Measurements from ENCODE around the gene FANCL.
"Not testable (repeated sequence)": the region's sequence is repeated elsewhere in the genome, so short reads cannot be mapped to it uniquely, and the experiment has no call there.

FANCL gene

DNA sequence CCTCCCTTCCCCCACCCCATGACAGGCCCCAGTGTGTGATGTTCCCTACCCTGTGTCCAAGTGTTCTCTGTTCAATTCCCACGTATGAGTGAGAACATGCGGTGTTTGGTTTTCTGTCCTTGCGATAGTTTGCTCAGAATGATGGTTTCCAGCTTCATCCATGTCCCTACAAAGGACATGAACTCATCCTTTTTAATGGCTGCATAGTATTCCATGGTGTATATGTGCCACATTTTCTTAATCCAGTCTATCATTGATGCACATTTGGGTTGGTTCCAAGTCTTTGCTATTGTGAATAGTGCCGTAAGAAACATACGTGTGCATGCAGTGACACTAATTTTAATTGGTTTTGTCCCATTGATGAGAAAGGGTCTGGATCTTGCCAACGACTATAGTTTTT is 95.4 kb downstream of the FANCL start:
- not testable (repeated sequence) for DNase-seq (ENCODE audit: low read depth)

DNA sequence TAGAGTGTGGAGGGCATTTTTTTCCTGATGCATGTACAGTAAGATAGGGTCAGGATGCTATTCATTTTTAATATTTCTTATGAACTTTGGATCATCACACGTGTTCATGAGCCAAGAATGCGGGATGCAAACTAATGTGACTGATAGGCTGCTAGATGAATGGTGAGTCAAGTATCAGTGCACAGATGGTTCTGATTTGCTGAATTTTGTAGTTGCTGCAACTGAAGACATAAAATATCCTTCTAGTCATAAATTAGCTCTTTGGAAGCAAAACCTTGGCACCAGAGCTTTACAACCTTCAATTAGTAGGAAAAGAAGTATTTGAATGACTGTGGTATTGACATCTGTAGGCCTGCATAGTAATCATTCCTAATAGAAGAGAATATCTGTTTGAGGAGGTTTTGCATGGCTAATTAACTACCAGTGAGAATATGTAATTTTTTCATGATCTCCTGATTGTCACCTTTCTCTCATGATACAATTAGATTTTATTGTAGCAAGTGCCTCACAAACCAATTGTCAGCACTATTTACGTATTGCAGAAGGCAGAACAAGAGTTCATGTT is 100.5 kb downstream of the FANCL start:
- DNase-seq (ENCODE audit: low read depth), result no peak

DNA sequence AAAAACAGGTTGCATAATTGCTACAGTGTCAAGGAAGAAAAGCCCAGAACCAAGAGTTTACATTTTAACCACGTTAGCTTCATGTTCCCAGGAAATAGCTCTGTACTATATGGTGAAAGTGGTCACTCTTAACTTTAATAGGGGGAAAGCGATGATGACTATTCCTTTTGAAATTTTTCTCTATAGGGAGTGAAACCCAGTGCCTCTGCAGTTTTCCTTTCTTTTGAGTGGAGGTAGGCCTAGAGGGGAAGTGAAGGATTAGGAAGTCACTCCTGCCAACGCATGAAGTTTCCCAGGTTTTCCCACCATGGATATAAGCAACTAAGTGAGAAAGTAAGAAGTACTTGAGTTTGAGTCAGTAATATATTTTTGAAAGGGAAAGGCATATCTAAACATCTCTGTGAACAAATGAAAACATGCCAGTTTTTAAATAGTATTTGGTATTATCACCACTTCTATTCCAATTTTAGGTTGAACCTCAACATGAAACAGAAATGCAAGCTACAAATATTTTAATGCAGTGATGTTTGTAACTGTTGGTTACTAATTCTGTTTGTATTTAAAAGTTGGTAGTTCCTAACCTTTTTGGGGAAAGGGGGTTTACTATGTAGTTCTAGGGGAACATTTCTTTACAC is 102.6 kb downstream of the FANCL start:
- DNase-seq (ENCODE audit: low read depth), result peak; percentile 19

DNA sequence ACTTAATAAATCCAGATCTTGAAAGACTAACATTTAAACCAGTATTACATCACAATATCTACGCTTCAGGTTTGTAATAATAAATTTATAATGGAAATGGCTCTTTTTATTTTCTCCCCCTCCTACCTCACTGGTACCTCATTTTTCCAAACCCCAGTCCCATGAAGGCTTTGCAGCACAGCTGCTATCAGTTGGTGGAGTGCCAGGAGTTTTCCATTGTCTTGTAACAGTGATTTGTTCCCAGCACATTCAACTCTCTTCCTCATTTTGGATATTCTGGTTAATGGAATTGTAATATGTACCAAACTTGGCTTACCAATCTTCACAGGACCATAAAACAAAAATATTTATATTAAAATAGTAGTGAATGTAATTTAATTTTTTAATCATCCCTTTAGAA is 103.3 kb downstream of the FANCL start:
- DNase-seq (ENCODE audit: low read depth), result peak; percentile 24

DNA sequence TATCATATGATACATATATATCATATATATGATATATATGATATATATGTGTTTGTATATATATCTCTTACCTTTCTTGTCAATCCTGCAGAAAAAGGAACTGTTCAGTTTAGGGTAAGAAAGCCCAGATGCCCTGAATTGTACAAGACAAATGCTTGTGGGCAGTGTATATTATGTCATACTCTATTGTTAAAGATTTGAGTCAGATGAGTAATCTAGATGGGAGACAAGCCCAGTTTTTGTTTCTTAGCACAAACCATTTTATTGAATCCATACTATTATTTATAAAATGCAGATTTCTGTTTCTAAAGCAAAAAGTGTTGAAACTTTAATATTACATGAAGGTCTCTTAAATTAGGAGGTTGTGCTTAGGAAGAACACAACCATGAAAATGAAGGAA is 103.9 kb downstream of the FANCL start:
- DNase-seq (ENCODE audit: low read depth), result peak; percentile 82

DNA sequence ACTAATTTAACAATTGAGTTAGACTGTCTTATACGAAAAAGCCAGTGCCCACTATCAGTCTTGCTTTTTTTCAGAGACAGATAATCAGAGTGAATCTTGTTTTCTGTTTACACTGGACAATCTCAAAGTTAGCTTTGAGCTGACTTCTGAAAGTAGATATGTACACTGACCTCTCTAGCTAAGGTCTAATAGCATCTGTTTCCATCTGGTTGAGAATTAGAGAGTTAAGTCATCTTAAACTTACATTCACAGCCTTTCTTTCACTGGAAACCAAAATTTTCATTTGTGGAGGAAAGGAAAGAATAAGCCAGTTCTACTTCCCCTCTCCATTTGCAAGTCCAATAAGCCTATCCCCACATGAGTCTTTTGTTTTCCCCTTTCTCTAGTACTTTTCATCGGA is 105.3 kb downstream of the FANCL start:
- no peak for DNase-seq (ENCODE audit: low read depth)

DNA sequence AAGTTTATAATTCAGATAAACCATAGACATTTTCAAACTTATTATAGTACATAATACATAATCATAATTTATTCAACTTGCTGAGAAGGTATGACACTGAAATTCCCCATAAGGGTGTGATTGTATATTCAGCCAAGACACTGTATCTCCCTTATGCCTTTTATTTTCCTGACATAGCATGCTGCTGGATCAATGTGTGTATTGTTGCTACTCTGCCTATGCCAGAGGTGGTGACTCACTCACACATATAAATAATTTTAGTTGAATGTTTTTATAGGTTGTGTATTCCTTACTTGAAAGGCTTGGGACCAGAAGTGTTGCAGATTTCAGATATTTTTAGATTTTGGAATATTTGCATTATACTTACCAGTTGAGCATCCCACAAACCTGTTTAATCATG is 107.7 kb downstream of the FANCL start:
- no peak for DNase-seq (ENCODE audit: low read depth)

DNA sequence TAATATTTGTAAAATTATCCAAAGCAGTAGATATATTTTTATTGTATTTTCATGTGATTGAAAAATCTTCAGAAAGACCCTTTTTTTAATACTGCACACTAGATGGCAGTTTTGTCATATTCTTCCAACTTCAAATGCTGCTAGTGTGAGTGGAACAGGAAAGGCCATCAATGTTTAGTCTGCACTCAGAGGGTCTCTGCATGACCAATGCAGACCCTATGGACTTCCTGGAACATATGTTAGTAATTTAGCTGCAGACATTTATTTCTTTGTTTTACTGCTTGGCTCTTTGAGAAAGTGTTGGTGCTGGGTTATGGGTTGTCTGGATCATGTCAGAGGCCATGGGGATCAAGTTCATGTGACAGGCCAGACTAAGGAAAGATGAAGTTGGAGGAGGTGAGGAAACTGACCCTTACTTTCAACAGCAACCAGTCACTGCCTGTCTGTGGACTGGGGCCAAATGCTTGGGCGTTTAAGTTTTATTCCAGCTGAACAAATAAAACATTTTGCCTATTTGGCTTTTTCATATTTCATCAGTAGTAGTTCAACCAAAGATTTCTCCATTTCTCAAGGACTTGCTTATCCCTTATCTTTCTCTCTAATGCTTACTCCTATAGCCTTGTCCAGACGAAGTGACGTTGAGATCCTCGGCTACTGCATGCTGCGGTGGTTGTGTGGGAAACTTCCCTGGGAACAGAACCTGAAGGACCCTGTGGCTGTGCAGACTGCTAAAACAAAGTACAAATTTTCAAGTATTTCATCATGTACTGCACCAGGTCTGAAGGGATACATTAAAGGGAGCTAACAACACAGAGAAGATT is 109.7 kb downstream of the FANCL start:
- peak; percentile 91 for DNase-seq (ENCODE audit: low read depth)

DNA sequence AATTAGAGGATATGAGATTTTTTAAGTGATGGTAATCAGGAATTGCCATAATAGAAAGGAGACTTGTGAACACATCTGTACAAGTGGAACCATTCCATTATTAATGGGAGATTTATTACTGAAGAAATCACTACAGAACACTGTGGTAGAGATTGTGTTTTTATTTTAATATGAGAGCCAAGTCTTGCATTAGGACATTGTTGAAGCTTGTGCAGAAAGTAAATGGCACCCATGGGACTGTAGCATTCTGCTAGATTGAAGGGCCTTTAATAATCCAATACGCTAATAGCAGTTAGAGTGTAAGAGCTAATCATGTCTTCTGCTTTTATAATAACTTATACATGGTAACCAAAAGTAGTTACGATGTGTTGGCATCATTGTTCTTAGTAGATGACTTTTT is 110.9 kb downstream of the FANCL start:
- no peak for DNase-seq (ENCODE audit: low read depth)

DNA sequence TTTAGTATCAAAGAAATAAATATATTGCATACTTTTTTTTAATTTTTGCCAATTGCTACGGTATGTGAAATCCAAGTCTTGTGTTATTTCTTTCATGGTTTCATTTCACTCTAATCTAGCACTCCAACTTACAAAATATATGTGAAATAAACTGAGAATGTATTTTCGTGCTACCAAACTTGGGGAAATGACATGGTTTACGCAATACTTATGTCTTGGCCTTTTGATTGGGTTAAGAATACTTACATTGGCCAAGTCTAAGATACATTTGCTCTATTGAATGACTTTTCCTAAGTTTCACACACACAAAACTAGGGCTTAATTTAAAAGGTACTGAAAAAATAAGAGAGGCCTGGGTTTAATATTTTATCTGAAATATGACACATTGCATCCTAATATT is 114.0 kb downstream of the FANCL start:
- DNase-seq (ENCODE audit: low read depth), result no peak

DNA sequence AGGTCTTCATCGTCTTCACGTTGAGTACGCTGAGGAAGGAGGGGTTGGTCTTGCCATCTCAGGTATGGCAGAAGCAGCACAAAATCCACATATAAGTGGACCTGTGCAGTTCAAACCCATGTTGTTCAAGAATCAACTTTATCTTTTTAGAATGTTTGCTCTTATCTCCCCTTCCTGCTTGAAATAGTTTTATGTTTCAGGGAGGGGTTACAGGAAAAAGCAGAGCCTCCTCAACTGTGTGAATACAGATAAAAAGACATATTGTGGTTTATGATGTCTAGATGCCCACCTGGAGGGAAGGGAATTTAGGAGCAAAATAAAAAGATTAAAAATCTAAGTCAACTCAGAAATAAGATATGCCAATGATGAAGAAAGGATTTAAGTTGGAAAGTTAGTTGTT is 118.6 kb downstream of the FANCL start:
- DNase-seq (ENCODE audit: low read depth), result no peak

DNA sequence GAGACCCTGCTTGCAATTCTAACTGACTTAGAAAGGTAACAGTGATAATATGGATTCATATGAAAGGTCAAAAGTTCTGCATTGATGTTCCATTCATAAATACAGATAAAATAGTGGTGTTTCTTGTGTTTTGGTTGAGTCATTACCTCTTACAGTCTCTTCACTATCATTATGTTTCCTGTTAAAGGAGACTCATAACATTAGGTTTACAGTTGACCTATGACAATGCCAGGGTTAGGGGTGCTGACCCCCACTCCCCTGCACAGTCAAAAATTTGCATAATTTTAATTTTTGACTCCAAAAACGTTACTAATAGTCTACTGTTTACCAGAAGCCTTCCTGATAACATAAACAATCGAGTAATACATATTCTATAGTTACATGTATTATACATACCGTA is 119.1 kb downstream of the FANCL start:
- DNase-seq (ENCODE audit: low read depth), result no peak

DNA sequence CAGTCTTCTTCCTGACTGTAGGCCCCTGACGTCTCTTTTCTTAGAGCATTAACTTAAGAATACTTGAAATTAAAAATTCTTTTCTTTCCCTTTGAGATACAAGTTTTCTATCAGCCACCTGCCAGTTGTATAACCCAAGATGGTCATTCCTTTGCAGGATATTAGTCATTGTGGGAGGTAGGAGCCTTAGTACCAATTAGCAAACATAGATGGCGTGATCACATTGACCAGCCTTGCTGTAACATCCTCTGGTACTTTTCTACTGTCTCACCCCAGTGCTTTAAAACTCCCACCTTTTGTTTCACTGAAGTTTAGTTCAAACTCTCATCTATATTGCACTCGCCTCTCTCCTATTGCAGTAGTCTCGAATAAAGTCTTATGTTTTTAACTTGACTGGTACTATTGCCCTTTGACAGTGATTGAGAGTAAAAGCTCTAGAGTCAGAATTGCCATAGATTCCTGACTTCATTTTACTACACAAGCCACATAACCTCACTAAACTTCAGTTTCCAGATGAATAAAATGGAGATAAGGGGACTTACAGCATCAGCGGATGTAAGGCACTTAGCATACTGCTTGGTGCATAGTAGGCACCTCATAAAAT is 120.4 kb downstream of the FANCL start:
- DNase-seq (ENCODE audit: low read depth), result no peak

DNA sequence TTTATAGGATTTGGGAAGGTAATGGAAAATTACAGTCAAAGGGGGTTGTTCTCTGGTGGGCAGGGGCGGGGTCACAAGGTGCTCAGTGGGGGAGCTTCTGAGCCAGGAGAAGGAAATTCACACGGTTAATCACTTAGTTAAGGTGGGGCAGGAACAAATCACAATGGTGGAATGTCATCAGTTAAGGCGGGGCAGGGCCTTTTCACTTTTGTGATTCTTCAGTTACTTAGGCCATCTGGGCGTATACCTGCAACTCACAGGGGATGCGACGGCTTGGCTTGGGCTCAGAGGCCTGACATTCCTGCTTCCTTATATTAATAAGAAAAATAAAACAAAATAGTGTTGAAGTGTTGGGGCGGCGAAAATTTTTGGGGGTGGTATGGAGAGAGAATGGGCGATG is 127.6 kb downstream of the FANCL start:
- not testable (repeated sequence) for DNase-seq (ENCODE audit: low read depth)

DNA sequence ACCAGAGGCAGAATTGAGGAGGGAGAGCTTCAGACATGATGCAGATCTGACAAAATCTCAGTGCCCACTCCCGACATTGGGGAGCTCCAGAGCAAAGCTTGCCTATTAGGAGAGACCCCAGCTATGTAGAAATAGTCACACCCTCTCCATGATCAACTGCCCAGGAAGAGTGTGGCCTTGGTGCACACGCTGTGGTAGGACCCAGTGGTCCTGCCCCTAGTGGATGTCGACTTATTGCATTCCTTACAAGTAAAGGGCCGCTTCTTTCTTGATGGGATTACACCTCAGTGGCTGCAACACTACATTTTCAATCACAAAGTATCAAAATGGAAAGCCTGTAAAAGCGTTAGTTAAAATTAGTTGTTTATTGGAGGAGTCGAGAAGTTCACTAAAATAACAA is 130.4 kb downstream of the FANCL start:
- no peak for DNase-seq (ENCODE audit: low read depth)

DNA sequence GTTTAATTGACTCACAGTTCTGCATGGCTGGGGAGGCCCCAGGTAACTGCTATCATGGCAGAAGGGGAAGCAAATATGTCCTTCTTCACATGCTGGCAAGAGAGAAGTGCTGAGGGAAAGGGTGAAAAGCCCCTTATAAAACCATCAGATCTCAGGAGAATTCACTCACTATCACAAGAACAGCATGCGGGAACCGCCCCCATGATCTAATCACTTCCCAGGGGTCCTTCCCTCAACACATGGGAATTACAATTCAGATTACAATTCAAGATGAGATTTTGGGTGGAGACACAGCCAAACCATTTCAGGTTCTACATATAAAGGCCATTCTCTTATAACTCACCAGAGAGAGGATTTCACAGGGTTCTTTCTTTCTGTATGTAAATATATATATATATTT is 131.6 kb downstream of the FANCL start:
- DNase-seq (ENCODE audit: low read depth), result no peak

All from amniotic epithelial cell (primary cell).